NCI-H460 (cell line): ENCODE results near the gene BCL7C. TPM values are rescaled to one million over a fixed set of nuclear protein-coding genes. Genes with fewer than 3 reads are reported as not detected.
A peak's percentile ranks its signal among the peaks of the same experiment; 100 is the strongest.
"Not testable (repeated sequence)": the region's sequence is repeated elsewhere in the genome, so short reads cannot be mapped to it uniquely, and the experiment has no call there.

Experiments used
- DNase-seq: peaks from one replicate; pipeline ENCODE4 v3.0.0-alpha.2; 2016; ENCODE audit warnings: low read depth; ENCODE audit errors: extremely low read depth
- polyA plus RNA-seq: library from polyadenylated mRNA; depleted of rRNA; stranded (reverse); fragments of >200 nt; gene quantifications from 2 replicates; pipeline ENCODE4 v1.2.3, GENCODE V29; 2014; cell fraction: nucleus; rRNA removed
- total RNA-seq: library from RNA; depleted of rRNA; stranded (reverse); fragments of >200 nt; shearing (Covaris generic); gene quantifications from 2 replicates; pipeline ENCODE4 v1.2.3, GENCODE V29; 2014; rRNA removed

Gene BCL7C
- total RNA-seq, result 34.1 and 45.1 TPM in 2 replicates
- polyA plus RNA-seq, result 34.0 and 68.2 TPM in 2 replicates

DNA sequence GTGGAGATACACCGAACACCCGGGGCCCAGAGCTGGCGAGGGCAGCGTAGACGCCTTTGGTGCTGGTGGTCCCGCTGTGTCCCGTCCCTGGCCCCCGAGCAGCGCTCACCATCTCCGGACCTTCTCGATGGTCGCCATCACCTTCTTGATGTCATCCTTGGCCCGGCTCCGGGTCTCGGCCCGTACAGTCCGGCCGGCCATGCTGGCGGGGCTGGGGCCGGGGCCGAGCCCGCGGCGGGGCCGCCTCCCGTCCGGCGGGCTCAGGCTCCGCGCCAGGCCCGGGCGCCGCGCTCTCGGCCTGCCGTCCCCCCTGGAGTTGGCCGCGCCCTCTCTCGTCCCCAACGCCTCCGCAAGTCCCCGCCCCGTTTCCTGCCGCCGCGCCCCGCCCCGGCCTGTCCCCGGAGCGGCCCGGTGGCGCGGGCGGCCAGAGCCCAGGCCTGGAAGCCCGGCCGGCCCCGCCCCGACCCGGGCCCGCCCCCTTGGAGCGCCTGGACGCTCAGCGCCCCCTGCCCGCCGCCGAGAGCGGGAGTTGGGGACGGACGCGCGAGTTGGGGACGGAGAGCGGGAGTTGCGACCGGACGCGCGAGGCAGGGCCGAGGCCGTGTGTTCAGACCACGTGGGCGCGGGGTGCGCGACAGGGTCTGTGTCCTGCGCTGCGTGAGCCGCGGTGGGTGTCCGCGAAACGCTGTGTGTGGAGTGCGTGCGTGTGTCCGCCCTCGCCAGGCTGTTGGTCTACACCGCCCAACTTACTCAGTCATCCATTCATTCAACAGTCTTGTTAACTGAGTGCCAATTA is at the start of gene BCL7C:
Gene BCL7C (minus strand): TSS at position 334 of the 796 bp plus-strand sequence. CDS start 133 bp downstream, at position 201.
- DNase-seq, result peak; percentile 91

DNA sequence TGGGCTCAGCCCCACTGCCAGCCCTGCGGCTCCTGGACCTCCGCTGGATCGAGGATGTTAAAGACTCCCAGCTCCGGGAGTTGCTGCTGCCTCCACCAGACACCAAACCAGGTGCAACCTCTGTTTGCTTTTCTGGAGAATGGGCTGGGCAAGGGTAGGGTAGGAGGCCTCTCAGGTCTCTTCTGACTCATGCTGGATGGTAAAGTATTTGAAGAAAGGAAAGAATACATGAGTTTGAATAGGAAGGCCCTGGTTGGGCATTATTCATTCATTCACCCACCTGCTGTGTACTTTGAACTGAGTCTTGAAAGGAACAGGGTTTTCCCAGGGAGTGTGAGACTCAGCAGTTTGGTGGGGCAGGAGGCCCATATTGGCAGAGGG is 48.5 kb upstream of the BCL7C start:
- DNase-seq, result no peak

DNA sequence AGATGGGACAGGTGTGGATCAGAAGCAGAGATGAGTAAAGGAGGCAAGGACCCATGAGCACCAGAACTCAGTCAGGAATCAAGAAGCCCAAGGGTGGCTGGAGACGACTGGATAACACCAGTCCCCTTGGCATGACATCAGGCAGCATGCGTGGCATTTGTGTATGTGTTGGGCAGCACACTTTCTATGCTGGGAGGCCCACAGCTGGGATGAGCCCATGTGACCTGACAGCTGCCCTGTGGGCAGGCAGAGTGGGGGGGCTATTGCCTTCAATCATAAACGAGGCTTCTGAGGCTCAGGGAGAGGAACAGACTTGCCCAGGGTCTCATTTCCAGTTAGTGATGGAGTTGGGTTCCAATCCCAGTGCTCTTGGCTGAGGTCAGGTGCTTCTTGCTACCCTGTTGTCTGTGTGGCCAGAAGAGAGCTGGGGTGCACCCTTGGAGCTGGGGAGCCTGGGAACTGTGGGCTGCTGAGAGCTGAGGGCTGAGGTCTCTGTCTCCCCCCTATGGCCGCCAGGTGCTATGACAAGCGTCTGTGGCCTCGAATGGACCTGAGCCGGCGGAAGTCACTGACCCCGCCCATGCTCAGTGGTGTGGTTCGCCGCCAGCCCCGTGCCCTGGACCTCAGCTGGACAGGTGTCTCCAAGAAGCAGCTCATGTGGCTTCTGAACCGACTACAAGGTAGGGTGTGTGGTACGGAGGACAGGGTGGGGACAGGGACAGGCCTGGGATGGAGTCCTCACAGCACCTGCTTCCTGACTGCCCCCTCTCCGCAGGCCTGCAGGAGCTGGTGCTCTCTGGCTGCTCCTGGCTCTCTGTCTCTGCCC is 47.9 kb upstream of the BCL7C start:
- DNase-seq, result peak; percentile 78

DNA sequence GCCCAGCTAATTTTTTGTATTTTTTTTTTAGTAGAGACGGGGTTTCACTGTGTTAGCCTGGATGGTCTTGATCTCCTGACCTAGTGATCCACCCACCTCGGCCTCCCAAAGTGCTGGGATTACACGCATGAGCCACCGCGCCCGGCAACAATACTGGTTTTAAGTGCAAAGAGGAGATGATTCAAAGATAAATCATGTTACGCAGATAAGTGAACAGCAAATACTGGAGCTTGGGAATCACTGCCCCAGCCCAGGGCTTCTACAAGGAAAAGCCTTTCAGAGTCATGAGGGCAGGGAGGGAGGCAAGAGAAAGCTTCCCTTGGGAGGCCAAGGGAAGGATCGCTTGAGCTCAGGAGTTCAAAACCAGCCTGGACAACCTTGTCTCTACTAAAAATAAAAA is 45.7 kb upstream of the BCL7C start:
- not testable (repeated sequence) for DNase-seq

DNA sequence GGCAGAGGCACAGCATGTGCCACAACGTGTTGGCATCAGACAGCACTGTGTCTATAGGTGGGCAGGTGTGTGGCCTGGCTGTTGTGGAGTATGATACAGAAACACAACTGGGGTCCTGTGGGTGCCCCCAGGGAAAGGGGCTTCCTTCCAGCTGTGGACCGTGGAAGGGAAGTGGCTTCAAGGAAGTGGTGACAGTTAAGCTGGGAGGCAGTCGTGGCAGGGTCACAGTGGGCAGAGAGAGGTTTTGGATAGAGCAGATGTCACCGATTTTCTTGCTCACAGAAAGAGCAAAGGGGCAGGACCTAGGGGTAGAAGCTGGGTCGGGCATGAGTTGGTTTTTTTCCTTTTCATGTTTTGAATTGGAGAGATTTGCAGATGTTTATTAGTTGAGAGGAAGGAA is 43.8 kb upstream of the BCL7C start:
- DNase-seq, result no peak

DNA sequence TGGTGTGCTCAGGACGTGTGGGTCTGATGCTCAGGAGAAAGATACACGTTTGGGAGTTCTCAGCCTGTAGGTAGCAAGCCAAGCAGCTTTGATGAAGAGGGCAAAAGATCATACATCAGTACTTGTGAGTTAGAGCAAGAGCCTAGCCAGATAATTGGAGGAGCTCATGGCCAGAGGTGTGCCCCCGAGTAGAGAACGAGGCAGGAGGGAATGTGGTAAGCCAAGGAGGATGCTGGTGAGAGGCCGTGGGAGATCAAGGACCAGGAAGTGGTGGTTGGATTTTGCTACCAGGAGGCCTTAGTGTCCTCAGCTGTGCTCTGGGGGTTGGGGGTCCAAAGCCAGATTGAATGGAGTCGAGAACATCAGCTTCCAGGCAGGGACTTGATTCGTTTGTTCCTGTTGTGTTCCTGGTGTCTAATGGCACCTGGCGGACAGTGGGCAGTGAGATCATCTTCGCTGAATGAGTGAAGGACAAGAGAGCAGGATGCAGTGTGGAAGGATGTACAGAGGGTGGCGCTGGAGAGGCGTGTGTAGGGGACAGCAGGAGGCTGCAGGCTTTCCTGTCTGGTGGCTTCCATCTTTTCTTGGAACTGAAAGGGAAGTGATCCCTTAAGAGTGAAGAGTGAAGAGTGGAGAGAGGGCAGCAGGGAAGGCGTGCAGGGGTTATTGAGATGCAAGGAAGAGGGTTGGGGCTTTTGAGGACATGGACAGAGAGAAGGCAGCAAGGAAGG is 41.1 kb upstream of the BCL7C start:
- DNase-seq, result peak; percentile 38

DNA sequence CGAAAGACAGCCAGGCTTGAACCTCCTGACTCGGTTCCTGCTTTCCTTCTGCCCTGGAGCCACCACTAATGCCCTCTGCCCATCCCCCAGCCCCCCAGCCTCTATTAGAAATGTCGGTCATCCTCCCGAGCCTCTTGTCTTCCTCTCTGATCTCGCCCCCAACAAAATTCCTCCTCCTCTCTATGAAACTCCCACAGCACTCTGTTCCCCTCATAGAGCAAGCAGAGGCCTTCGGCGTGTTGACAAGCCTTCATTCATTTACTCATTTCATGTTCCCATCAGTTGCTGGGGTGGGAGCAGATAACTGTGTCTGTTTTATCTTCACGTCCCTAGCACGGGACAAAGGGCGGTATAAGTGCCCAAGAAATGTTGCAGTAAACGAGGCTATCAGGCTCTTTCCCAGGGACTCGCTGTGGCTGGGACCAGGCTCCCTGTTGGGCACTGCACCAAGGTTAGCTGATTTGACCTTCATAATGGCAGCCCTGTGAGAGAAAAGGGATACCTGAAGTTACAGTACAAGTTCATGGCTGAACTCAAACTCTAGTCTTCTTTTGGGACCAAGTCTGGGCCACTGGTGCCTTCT is 37.3 kb upstream of the BCL7C start:
- no peak for DNase-seq

DNA sequence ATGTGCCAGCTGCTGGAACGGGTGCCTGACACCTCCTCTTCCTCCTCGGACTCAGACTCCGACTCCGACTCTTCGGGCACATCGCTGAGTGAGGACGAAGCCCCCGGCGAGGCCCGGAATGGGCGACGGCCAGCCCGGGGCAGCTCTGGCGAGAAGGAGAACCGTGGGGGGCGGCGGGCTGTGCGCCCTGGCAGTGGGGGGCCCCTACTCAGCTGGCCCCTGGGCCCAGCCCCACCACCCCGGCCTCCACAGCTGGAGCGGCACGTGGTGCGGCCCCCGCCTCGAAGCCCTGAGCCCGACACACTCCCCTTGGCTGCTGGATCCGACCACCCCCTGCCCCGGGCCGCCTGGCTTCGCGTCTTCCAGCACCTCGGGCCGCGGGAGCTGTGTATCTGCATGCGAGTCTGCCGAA is 36.3 kb upstream of the BCL7C start:
- DNase-seq, result no peak

DNA sequence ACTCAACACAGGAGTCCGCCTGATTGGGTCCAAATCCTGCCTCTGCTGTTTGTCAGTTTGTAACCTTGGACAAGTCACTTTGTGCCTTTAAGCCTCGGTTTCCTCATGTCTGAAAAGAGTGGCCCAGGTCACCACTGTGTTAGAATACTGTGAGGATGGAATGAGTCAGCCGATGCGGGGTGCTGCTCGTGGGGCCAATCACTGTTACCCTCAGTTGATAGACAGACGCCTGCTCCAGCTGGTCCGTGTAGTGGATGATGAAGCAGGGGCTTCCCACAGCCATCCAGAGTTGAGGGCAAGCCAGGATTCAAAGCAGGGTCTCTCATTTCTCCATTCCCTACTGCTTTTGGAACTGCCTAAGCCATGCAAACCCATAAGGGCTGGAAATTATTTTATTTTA is 35.3 kb upstream of the BCL7C start:
- DNase-seq, result no peak

DNA sequence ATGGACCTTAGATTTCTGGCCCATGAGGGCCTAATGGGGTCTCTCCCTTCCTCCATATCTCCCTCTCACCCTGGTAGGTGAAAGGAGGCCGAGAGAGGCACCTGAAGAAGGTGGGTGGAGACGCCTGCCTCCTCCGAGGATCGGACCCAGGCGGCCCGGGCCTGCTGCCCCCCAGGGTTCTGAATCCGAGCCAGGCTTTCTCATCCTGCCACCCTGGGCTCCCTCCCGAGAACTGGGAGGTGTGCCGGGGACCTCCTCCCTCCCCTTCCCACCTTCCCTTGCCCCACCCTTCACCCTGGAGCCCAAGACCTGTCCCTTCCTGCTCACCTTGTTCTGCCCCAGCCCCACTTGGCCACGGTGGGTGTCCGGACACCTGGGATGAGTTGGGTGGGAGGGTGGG is 34.5 kb upstream of the BCL7C start:
- no peak for DNase-seq

DNA sequence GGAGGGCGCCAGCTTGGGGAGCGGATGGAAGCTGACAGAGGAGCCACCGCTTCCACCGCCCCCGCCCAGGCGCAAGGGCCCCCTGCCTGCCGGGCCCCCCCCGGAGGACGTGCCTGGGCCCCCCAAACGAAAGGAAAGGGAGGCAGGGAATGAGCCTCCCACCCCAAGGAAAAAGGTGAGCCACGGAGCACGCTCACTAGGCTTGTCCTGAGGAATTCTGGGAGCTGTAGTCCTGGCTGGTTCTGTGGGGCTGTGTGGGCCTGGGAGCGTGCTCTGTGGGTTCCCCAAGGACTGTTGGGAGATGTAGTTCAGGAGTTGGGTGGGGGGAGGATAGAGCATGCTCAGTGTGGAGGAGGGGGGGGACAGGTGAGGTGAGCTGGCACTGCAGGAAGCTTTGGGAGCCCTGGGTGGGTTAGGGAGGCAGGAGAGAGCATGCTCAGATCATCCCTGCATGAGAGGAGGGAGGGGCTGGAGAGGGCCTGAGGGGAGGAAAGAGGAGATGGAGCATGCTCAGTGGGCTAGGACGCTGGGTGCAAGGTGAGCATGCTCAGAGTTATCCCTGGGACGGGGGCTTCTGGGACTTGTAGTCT is 34.0 kb upstream of the BCL7C start:
- peak; percentile 49 for DNase-seq

DNA sequence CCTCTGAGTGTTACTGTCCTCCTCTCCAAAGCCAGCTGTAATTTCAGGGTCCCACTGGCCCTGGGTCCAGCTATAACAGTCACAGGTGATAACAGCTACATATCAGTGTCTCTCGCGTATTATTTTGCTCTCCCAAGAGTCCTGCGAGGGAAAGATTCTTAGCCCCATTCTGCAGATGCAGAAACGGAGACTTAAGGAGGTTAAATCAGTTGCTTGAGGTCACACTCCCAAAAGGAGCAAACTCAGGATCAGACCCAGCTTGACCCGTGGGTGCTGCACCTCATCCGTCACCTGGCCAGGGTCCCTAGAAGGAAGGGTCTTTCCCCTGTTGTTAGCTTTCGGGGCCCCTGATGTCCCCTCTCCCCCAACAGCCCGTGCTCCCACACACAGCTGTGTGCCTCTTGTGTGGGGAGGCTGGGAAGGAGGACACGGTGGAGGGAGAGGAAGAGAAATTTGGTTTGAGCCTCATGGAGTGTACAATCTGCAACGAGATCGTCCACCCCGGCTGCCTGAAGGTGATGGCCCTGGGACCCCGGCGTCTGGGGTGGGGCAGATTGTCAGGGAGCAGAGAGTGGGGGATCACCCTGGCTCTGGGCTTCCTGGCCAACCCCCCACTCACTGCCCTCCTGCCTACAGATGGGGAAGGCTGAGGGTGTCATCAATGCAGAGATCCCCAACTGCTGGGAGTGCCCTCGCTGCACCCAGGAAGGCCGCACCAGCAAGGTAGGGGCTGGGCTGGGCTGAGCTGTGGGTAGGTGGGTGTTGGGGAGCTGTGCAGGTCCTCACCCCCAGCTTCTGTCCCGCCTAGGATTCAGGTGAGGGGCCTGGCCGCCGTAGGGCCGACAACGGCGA is 33.3 kb upstream of the BCL7C start:
- DNase-seq, result no peak

DNA sequence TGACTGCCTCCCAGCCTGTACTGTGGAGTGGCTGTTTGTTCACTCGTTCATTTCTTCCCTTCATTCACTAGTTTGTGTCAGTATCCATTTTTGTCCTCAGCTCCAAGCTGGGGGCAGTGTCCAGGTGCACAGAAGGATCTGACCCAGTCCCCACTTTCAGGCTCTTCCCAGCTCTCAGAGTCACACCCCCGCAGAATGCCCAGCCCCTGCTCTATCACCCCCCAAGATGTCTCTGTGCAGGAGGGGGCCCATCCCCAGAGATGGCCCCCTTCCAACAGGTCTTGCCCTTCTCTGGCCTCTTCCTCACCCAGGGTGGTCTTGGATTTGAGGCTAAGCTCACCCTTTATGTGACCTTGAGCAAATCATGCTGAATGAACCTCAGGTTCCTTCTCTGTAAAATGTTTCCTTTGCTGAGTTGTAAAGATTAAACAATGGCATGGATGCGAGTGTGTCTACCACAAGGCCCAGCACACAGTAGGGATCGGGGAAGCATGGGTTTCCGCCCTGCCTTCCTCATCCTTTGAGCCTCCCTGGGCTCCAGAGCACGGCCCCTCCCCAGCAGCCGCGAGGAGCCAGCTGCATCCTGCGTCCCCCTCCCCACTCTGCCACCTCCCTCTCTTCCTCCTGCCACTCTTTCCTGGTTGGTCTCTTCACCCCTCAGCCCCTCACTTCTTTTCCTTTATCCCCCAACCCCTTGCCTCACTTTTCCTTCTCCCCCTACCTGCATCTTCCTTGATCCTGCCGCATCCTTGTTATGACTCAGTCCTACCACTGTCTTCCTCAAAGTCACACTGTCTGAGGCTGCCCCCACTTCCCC is 32.3 kb upstream of the BCL7C start:
- no peak for DNase-seq

DNA sequence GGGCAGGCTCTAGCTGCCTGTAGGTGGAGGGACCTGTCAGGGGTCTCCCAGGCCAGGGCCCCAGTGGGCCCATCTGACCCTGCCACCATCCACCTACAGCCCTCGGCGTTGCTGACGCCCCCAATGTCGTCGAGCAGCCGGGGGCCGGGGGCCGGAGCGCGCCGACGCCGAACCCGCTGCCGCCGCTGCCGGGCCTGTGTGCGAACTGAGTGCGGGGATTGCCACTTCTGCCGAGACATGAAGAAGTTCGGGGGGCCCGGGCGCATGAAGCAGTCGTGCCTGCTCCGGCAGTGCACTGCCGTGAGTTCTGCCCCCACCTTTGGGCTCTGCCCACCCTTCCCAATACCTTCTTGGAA is 31.7 kb upstream of the BCL7C start:
- no peak for DNase-seq

DNA sequence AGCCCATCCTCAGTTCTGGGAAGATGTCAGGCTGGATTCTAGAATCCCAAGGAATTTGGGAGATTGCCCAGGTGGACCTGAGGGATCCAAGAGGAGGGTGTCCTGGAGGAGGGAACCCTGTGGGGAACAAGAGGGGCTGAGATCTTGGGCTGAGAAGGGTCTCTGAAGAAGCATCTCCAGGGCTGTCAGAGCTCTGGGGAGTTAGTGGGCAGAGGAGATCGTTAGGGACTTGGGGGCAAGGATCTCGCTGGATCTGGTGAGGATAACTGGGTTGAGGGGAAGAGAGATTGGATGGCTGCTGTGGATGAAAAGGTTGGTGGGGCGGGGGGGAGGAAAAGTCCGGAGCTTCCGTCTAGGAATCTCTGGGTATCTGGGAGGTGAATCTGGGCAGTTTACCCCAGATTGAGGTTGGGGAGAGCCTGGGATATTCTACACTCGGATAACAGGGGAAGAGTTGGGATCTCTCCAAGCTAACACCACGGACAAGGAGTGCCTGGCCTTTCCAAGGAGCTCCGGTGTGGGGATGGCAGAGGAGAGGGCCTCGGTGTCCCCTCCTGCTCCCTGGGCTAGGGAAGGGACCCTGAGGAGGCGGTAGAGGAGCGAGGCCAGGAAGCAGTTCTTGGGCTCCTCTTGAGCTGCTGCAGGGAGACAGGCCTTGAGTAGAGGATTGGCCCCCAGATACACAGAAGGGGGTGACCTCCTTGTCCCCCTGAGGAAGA is 31.2 kb upstream of the BCL7C start:
- no peak for DNase-seq

DNA sequence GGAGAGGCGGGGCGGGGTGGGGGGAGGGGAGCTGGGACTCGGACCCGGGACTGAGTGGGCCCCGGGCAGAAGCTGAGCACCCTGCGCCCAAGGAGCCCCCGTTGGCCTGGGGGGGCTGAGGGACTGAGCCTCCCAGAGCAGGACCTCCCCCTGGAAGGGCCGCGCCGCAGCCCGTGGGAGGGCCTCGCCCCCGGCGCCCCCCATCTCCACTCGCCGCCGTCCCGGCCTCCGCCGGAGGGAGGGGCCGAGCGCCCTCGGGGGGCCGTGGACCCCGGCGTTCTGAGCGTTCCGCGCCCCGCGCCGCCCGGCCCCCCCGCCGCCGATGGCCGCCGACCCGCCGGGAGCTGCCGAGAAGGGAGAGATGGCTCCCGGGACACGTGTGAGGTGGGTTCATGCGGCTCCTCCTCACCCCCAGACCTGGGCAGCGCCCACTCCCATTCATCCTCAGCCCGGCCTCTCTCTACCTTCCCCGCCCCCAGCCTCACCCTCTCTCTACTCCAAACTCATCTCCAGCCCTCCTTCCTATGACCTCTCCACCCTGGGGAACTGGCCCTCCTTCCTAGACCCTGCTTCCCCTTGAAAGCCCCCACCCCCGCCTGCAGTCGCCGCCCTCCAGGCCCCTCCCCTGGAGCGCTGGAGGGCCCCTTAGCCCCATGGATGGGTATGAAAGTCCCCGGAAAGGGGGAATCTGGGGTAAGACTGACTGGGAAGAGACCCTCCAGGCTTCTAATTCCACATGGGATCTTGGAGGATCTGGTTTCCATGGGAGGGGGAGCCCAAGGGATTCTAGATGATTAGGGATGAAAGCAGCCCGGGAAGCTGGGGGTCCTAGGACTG is 30.4 kb upstream of the BCL7C start:
- no peak for DNase-seq

DNA sequence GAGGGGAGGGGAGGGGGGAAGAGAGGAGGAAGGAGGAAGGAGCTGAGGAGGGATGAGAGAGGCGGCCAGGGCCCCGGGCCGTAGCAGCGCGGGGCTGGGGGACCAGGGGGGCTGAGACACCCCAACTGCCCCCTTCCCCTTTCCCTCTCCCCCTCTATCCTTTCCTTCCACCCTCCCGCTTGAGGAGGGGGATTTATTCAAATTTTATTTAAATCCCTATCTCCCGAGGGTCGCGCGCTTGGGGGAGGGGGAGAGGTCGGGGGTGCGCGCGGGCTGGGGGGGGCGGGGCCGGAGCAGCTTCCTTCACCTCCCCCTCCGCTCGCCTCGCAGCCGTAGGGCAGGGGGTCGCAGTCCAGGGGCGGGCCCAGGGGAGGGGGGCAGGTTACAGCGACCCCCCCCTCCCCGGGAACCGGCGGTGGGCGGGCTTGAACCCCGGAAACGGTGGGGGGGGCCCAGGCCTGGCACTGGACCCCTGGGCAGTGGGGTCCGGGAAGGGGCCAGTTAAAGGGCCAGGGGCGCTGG is 29.7 kb upstream of the BCL7C start, which contains the start of gene FBXL19:
Gene FBXL19 (plus strand): TSS at position 19 of the 522 bp plus-strand sequence. CDS start 2,183 bp downstream, outside the sequence.
- DNase-seq, result no peak
